Thyroid gland (tissue), 4 donors: Measurements from ENCODE around the gene BOLL.

ENCODE experiments used
- CTCF ChIP-seq, 6 experiments: fragments of 200-600 bp in 3 of 6; fragments of 450-650 bp in 3 of 6; sonication (generic) in 3 of 6; IDR thresholded peaks; one replicate each; pipeline ENCODE4 v1.5.1; 2016 to 2019; ENCODE audit warnings: antibody characterized with exemption in 6 of 6, mild to moderate bottlenecking in 2 of 6, inconsistent platforms in 1 of 6, moderate library complexity in 1 of 6
- POLR2A ChIP-seq, 2 donors: fragments of 450-650 bp; IDR thresholded peaks; one replicate each; pipeline ENCODE4 v1.6.1; 2017; ENCODE audit warnings: antibody characterized with exemption in 2 of 2, mild to moderate bottlenecking in 2 of 2, moderate library complexity in 1 of 2

GRCh38 chr2:197795277-197795676, 10.2 kb upstream of the BOLL start:
- TF ChIP-seq CTCF (IDR thresholded peaks at IDR 0.05), result no peak
- no peak for TF ChIP-seq POLR2A (IDR thresholded peaks at IDR 0.05)
